GM19324 (cell line): ENCODE data around the gene RAD51B.
"Not testable (repeated sequence)": the region's sequence is repeated elsewhere in the genome, so short reads cannot be mapped to it uniquely, and the experiment has no call there.

Source experiments
- ATAC-seq: cut with Tn5 transposase; IDR thresholded peaks from one replicate; pipeline ENCODE4 v1.9.1; 2021; ENCODE audit warnings: mild to moderate bottlenecking, moderate library complexity; ENCODE audit not compliant: unreplicated experiment, low FRiP score

Gene RAD51B

GRCh38 chr14:67819563-67820421 is at the start of gene RAD51B:
TSS of gene RAD51B (plus strand) at chr14:67819779.
- ATAC-seq = peak; percentile 58

GRCh38 chr14:67773844-67774377 is 45.7 kb upstream of the RAD51B start:
- ATAC-seq = no peak

GRCh38 chr14:67776653-67777322 is 42.8 kb upstream of the RAD51B start:
- ATAC-seq = no peak

- no peak for ATAC-seq
Measured at GRCh38 chr14:67778792-67779191, 40.8 kb upstream of the RAD51B start.

- no peak for ATAC-seq
Measured at GRCh38 chr14:67782090-67782489, 37.5 kb upstream of the RAD51B start.

- ATAC-seq = no peak
Measured at GRCh38 chr14:67784244-67784823, 35.2 kb upstream of the RAD51B start.

GRCh38 chr14:67785270-67786109 is 34.1 kb upstream of the RAD51B start:
- ATAC-seq = no peak

GRCh38 chr14:67787673-67788072 is 31.9 kb upstream of the RAD51B start:
- ATAC-seq = no peak

- ATAC-seq = no peak
Measured at GRCh38 chr14:67798731-67799130, 20.8 kb upstream of the RAD51B start.

GRCh38 chr14:67800743-67801142 is 18.8 kb upstream of the RAD51B start:
- ATAC-seq = no peak

GRCh38 chr14:67806246-67806645 is 13.3 kb upstream of the RAD51B start:
- no peak for ATAC-seq

- no peak for ATAC-seq
Measured at GRCh38 chr14:67814821-67815220, 4.8 kb upstream of the RAD51B start.

GRCh38 chr14:67815573-67816225 is 3.9 kb upstream of the RAD51B start:
- ATAC-seq = no peak

- ATAC-seq = peak; percentile 90
Measured at GRCh38 chr14:67816326-67817002, 3.1 kb upstream of the RAD51B start, which contains the start of gene ZFYVE26. TSS of gene ZFYVE26 (minus strand) at chr14:67816590. CDS start at chr14:67815963, 627 bp downstream.

- no peak for ATAC-seq
Measured at GRCh38 chr14:67817750-67818438, 1.7 kb upstream of the RAD51B start.

GRCh38 chr14:67818476-67818875 is 1.1 kb upstream of the RAD51B start:
- not testable (repeated sequence) for ATAC-seq

GRCh38 chr14:67820428-67820971 is 921 bp downstream of the RAD51B start:
- no peak for ATAC-seq

- no peak for ATAC-seq
Measured at GRCh38 chr14:67821121-67821520, 1.5 kb downstream of the RAD51B start.
